ENCODE measurements around the gene HARS2.
"Not testable (repeated sequence)": the region's sequence is repeated elsewhere in the genome, so short reads cannot be mapped to it uniquely, and the experiment has no call there.

HARS2 gene

DNA sequence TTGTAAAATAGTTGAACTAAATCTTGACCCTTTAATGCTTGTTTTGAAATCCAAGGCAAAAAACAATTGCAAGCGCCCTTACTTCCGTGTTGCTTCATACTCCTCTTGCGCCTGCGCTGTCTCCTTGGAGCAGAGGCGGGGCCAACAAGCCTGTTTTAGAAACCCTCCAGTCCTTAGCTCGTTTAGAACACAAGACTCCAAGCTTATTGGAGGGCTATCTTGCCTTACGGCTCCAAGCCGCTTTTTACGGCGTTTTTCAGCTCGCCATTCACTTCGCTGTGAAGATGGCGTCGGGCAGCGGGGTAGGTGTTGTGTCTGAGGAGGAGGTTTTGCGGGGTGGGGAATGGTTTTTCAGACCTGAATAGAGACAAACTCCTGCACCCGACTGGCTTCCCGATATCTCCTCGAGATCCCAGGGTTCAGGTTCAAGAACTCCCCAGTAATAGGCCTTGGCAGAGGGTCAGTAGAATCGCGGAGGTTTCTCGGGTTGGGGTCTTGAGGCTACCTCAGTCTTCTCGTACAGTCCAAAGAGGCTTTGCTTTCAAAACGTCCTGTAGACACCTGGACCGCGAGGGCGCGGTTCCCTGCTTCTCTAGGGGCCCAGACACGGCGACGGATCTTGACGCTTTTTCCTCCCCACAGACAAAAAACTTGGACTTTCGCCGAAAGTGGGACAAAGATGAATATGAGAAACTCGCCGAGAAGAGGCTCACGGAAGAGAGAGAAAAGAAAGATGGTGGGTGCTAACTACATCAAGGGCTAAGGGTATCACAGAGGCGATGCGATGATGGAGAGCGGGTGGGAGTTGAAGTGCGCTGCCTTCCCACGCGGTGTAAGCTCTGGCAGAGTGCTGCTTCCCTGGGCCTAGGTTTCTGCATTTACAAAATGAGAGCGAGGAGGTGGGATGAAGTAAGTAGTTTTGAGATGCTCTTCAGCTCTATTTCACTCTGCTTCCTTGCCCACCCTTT, 9.2 kb downstream of the HARS2 start, which contains the start of gene ZMAT2:
TSS of gene ZMAT2 (plus strand) at position 271 of the 968 bp plus-strand sequence. CDS start at position 285, 14 bp downstream.
- DNase-seq (ENCODE audit: low spot score), result peak; percentile 55

DNA sequence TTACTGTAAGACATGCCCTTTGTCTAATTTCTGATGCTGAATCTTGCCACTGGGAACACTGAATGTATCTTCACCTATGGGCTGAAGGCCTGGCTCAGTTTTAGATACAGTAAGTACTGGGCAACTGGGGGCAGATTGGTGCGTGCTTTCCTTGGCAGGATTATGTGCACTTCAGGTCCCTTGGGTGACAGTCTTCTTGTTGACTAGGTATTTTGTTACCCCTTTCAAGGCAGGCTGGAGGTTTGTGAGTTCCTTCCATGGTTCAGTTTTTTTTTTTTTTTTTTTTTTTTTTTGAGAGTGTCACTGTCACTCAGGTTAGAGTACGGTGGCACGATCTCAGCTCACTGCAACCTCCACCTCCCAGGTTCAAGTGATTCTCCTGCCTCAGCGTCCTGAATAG, 16.6 kb downstream of the HARS2 start:
- DNase-seq (ENCODE audit: low spot score), result no peak

DNA sequence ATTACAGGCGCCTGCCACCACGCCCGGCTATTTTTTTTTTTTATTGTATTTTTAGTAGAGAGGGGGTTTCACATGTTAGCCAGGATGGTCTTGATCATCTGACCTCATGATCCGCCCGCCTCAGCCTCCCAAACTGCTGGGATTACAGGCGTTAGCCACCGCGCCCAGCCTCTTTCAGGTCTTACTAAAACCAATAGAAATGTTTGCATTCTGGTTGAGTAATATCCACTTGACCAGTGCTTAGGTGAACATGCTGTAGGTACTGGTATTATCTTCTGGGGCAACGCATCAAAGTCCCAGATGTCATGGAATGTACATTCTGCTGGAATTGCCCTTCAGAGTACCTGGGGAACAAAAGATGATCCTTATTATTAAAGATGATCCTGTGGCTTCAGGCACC, 17.5 kb downstream of the HARS2 start:
- not testable (repeated sequence) for DNase-seq (ENCODE audit: low spot score)

DNA sequence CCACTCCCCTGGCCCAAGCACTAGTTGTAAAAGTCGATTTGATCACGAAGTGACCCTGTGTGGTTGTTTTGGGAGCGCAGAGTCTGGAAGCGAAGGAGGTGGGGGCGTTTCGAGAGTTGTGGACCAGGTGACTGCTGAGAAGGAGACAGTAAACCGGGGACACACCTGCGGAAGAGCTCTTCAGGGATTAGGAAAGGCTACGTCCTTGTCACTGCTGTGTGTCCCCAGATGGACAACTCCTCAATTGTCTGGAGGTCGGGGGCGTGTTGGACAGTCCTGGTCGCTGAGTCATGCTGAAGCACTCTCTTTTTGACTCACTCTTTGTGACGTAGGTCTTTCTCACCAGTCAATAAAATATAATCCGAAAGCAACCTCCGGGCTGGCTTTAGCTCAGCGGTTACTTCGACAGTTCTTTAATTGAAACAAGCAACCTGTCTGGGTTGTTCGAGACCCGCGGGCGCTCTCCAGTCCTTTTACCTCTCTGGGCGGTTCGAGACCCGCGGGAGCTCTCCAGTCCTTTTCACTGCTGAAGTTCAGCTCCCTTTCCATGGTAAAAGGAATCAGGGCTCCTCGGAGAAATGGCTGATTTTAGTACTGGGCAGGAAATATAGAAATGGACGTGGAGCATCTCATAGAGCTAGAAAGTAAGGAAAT, 19.8 kb downstream of the HARS2 start:
- DNase-seq (ENCODE audit: low spot score), result peak; percentile 33

DNA sequence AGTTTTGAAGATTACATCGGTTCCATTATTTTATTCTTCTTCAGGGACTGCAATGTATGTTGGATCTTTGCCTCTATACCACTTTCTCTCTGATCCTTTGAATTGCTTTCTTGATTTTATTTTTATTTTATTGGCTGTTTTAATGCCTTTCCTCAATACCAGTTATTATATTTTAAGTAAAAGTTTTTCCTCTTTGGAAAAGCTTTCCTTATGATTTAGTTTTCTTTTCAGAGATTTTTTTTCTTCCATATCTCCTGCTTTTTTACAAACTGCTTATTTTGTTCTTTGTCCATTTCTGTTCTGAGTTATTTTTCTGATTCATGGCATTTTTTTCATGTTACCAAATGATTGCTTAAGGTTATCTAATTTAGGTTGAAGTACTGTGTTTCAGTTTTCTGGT, 20.5 kb downstream of the HARS2 start:
- DNase-seq (ENCODE audit: low spot score), result no peak

DNA sequence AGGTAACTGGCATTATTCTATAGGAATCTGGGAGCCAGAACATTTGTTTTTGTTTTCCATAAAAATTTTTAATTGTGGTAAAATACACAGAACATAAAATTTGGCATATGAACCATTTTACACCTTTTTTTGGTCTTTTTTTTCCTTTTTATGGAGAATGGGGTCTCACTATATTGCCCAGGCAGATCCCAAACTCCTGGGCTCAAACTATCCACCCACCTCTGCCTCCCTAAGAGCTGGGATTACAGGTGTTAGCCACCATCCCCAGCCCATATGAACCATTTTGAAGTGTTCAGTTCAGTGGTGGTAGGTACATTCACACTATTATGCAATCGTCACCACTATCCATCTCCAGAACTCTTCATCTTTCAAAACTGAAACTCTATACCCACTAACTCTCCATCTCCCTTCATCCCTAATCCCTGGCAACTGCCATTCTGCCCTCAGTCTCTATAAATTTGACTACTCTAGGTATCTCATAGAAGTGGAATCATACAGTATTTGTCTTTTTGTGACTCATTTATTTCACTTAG, 22.4 kb downstream of the HARS2 start:
- DNase-seq (ENCODE audit: low spot score), result no peak

DNA sequence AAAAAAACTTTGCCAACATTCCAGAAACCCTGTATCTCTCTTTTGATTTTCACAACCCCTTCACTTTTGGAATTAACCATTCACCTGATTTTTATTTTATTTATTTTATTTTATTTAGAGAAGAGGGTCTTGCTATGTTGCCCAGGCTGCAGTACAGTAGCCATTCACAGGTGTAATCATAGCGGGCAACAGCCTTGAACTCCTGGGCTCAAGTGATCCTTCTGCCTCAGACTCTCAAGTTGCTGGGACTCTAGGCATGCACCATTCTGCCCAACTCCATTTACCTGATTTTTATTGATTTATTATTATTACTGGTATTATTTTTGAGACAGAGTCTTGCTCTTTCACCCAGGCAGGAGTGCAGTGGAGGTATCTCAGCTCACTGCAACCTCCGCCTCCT, 25.0 kb downstream of the HARS2 start:
- not testable (repeated sequence) for DNase-seq (ENCODE audit: low spot score)

DNA sequence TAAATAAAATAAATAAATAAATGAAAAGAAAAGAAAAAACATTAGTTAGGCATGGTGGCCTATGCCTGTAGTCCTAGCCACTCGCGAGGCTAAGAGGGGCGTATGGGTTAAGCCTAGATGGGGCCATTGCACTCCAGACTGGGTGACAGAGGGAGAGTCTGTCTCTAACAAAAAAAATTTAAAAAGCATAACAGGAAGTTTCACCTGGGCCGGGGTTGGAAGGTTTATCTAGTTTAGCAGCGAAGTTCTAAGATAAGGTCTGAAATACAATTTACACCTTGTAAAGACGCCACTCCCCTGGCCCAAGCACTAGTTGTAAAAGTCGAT, 27.0 kb downstream of the HARS2 start:
- DNase-seq (ENCODE audit: low spot score), result no peak

DNA sequence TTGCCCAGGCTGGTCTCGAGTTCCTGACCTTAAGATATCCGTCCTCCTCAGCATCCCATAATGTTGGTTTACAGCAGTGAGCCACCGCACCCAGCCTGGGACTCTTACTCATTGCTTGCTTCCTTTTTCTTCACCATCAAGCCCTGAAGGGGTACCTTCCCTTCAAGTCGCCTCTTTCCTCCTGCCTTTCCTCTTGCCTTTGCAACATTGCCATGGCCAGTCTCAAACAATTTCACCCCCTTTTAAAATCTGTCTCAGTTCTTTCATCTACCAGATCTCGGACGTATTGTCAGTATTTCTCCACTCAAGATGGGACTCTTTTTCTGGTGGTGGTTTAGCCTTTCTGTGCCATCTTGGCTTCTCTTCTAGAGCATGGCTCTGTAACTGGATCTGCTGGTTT, 29.5 kb downstream of the HARS2 start:
- DNase-seq (ENCODE audit: low spot score), result not testable (repeated sequence)

DNA sequence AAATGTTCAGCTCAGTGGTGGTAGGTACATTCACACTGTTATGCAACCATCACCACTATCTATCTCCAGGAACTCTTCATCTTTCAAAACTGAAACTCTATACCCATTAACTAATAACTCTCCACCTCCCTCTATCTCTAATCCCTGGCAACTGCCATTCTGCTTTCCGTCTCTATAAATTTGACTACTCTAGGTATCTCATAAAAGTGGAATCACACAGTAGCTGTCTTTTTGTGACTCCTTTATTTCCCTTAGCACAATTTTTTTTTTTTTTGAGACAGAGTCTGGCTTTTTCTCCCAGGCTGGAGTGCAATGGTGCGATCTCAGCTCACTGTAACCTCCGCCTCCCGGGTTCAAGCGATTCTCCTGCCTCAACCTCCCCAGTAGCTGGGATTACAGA, 30.1 kb downstream of the HARS2 start:
- DNase-seq (ENCODE audit: low spot score), result not testable (repeated sequence)

DNA sequence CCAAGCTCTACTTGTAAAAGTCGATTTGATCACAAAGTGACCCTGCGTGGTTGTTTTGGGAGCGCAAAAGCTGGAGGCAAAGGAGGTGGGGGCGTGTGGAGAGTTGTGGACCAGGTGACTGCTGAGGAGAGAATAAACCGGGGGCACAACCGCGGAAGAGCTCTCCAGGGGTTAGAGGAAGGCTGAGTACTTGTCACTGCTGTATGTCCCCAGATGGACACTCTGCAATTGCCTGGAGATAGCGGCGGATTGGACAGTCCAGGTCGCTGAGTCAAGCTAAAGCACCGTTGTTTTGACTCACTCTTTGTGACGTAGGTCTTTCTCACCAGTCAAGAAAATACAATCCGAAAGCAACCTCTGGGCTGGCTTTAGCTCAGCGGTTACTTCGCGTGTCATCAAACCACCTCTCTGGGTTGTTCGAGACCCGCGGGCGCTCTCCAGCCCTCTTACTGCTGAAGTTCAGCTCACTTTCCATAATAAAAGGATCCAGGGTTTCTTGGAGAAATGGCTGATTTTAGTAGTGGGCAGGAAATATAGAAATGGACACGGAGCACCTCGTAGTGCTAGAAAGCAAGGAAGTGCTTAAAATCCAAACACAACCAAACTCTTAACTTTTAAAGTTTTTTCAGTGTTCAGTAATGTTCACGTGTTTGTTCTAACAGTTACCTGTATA, 34.7 kb downstream of the HARS2 start:
- DNase-seq (ENCODE audit: low spot score), result peak; percentile 28

DNA sequence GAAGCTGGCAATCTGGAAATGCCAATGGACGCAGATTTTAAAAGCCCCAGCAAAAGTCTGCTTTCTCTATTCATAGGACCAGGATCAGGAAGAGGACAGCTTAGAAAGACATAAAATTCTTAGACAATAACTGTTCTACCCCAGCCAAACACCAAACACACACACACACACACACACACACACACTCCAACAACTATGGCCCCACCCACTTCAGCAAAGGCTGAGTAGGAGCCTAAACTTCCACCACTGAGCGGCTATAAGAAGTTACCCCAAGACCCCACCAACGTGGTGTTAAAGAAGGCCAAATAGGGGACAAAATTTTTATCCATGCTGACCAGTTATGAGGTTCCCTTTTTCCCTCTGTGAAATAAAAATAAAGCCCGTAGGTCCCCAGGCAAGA, 41.8 kb downstream of the HARS2 start:
- no peak for DNase-seq (ENCODE audit: low spot score)

DNA sequence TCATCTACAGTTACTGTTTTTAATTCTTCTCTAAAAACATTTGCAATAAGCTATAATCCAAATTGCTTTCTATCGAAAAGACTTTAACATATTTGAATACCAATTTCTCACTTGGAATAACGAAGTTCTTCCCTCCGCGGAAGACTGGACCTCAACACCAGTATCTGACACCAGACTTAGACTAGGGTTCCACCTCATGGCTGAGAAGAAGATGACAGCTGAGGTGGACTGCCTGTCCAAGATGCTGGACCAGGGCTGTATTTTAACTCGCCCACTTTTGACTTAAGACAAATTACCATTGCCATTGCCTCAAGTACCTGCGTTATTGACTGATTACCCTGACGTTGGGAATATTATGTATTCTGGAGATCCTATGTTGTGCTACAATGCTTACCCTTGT, 43.1 kb downstream of the HARS2 start:
- DNase-seq (ENCODE audit: low spot score), result peak; percentile 15

DNA sequence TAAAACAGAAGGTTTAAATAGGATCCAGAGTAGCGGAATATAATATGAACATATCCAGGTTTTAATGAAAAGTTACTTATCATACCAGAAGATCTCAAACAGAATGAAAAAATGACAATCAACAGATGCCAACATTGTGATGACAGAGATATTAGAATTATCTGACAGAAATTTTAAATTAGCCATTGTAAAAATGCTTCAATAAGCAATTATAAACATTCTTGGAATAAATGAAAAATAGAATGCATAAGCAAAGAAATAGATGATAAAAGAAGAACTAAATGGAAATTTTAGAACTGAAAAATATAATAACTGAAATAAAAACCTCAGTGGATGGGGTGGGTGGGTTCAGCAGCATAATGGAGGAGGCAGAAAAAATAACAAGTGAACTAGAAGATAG, 46.2 kb downstream of the HARS2 start:
- DNase-seq (ENCODE audit: low spot score), result no peak

DNA sequence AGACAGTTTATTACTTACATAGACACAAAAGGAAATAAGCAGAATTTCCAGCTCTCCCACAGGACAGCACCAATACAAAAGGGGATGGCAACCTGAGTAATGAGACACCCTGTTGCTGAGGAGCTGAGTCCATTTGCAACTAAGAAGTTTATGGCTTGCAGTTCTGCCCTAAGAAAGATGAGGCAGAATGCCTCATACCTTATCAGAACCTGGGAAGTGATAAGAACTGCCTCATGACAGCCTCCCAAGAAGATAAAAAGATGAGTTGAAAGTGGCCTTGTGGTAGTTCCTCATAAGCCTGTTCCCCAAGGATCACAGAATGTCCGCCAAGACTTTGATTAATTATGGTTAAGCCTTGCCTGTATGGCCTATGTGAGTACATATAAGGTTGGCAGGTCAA, 50.7 kb downstream of the HARS2 start:
- DNase-seq (ENCODE audit: low spot score), result no peak

All from HuH-7.5 (cell line).